ENCODE measurements around the gene SLC39A12. TPM values are rescaled to one million over a fixed set of nuclear protein-coding genes. Genes with fewer than 3 reads are reported as not detected.

The SLC39A12 gene
- total RNA-seq, 3 donors from 2014 or later: under 0.01 to 0.88 (median 0.16) TPM

GRCh38 chr10:18005445-18005780, 53.7 kb downstream of the SLC39A12 start:
- TF ChIP-seq POLR2A (IDR thresholded peaks at IDR 0.05) (no peak), POLR2AphosphoS5 (IDR thresholded peaks at IDR 0.05) (no peak), CTCF (IDR thresholded peaks at IDR 0.05) (no peak)
- no peak for DNase-seq (ENCODE audit: low spot score in 2 of 2)
- peak overlapping the region in 1 of 3 donors; percentile 22 for H3K4me3 ChIP-seq

GRCh38 chr10:18005781-18006456, 54.2 kb downstream of the SLC39A12 start:
- peak overlapping the region in 1 of 2 donors; percentile 1 for H3K27ac ChIP-seq
- H3K36me3 ChIP-seq: no peaks in the 10 kb centered on the region
- peak overlapping the region in 1 of 3 donors; percentile 22 for H3K4me3 ChIP-seq
- TF ChIP-seq POLR2AphosphoS5 (IDR thresholded peaks at IDR 0.05): no peak
- no peaks in the 10 kb centered on the region for H3K9me3 ChIP-seq
- intact Hi-C loops (cut with DNase I; ENCODE audit: low total_unique reads): no loop called here
- H3K4me1 ChIP-seq: no peaks in the 10 kb centered on the region
- no peaks in the 10 kb centered on the region for H3K27me3 ChIP-seq
- no peak for DNase-seq (ENCODE audit: low spot score in 2 of 2)

More at GRCh38 chr10:18005445-18005780, 53.7 kb downstream of the SLC39A12 start:
- Histone ChIP-seq H3K27ac (peak overlapping the region; percentile 1 to 38), H3K36me3 (no peaks in the 10 kb centered on the region), H3K4me1 (no peaks in the 10 kb centered on the region), H3K27me3 (no peaks in the 10 kb centered on the region), H3K9me3 (no peaks in the 10 kb centered on the region)
- intact Hi-C loops (cut with DNase I; ENCODE audit: low total_unique reads): no loop called here

- DNase-seq (ENCODE audit: low spot score in 2 of 2): no peak
- Histone ChIP-seq H3K9me3 (no peaks in the 10 kb centered on the region), H3K36me3 (no peaks in the 10 kb centered on the region), H3K4me3 (no peak overlapping the region), H3K27ac (no peak overlapping the region), H3K27me3 (no peaks in the 10 kb centered on the region), H3K4me1 (no peaks in the 10 kb centered on the region)
- intact Hi-C loops (cut with DNase I; ENCODE audit: low total_unique reads): no loop called here
- TF ChIP-seq POLR2AphosphoS5 (IDR thresholded peaks at IDR 0.05) (no peak), POLR2A (IDR thresholded peaks at IDR 0.05) (no peak), CTCF (IDR thresholded peaks at IDR 0.05) (no peak)
Measured at GRCh38 chr10:18008986-18009385, 57.3 kb downstream of the SLC39A12 start.

GRCh38 chr10:18010050-18010449, 58.3 kb downstream of the SLC39A12 start:
- H3K4me1 ChIP-seq: no peaks in the 10 kb centered on the region
- no peaks in the 10 kb centered on the region for H3K27me3 ChIP-seq
- intact Hi-C loops (cut with DNase I; ENCODE audit: low total_unique reads): no loop called here
- no peak overlapping the region for H3K4me3 ChIP-seq
- no peaks in the 10 kb centered on the region for H3K36me3 ChIP-seq
- no peak for DNase-seq (ENCODE audit: low spot score in 2 of 2)
- TF ChIP-seq POLR2A (IDR thresholded peaks at IDR 0.05) (no peak), CTCF (IDR thresholded peaks at IDR 0.05) (no peak), POLR2AphosphoS5 (IDR thresholded peaks at IDR 0.05) (no peak)
- no peak overlapping the region for H3K27ac ChIP-seq
- H3K9me3 ChIP-seq: no peaks in the 10 kb centered on the region

- no peaks in the 10 kb centered on the region for H3K4me1 ChIP-seq
- H3K27me3 ChIP-seq: no peaks in the 10 kb centered on the region
- no peak for TF ChIP-seq CTCF (IDR thresholded peaks at IDR 0.05)
- TF ChIP-seq POLR2A (IDR thresholded peaks at IDR 0.05): no peak
- no peak for TF ChIP-seq POLR2AphosphoS5 (IDR thresholded peaks at IDR 0.05)
- intact Hi-C loops (cut with DNase I; ENCODE audit: low total_unique reads): no loop called here
- no peak overlapping the region for H3K4me3 ChIP-seq
- H3K27ac ChIP-seq: no peak overlapping the region
- H3K36me3 ChIP-seq: no peaks in the 10 kb centered on the region
- DNase-seq (ENCODE audit: low spot score in 2 of 2): no peak
- peaks cover 4 to 33% of the 10 kb centered on the region in 2 donors for H3K9me3 ChIP-seq
Measured at GRCh38 chr10:18020523-18020922, 68.8 kb downstream of the SLC39A12 start.

All from breast epithelium (tissue), 4 donors.